Measurements from ENCODE around the gene ZSCAN20. TPM values are rescaled to one million over a fixed set of nuclear protein-coding genes. Genes with fewer than 3 reads are reported as not detected.

ZSCAN20 gene
- polyA plus RNA-seq, 1 donor from 2014 or later = 3.3 TPM

GRCh38 chr1:33433509-33434362, 38.7 kb upstream of the ZSCAN20 start:
- H3F3A ChIP-seq (ENCODE audit: insufficient read depth, low read length, poor library complexity, severe bottlenecking) = no peaks in the 10 kb centered on the region
- no peak overlapping the region for H3K4me2 ChIP-seq (ENCODE audit: low read length)
- no peaks in the 10 kb centered on the region for H3K36me3 ChIP-seq (ENCODE audit: insufficient read depth, low read length)
- H3K9me2 ChIP-seq (ENCODE audit: insufficient read depth, low read length) = no peaks in the 10 kb centered on the region
- no peaks in the 10 kb centered on the region for H3K27me3 ChIP-seq (ENCODE audit: insufficient read depth, low read depth, low read length)
- H4K20me1 ChIP-seq (ENCODE audit: insufficient read depth) = no peaks in the 10 kb centered on the region
- H3K9me3 ChIP-seq (ENCODE audit: low read length) = no peaks in the 10 kb centered on the region
- no peak overlapping the region for H2AFZ ChIP-seq (ENCODE audit: low read depth, low read length)
- peak; percentile 91 for TF ChIP-seq REST (IDR thresholded peaks at IDR 0.05; ENCODE audit: borderline replicate concordance)
- TF ChIP-seq SMC3 (conservative IDR thresholded peaks at IDR 0.05; ENCODE audit: poor library complexity) = no peak
- peaks cover 14% of the 10 kb centered on the region for H3K79me2 ChIP-seq (replicated peaks; ENCODE audit: insufficient read depth, low read length)
- H3K9ac ChIP-seq (ENCODE audit: low read length) = no peak overlapping the region
- no peak overlapping the region for H3K27ac ChIP-seq (ENCODE audit: low read length)
- no peak overlapping the region for H3K4me3 ChIP-seq (ENCODE audit: low read length)

GRCh38 chr1:33434363-33434750, 38.1 kb upstream of the ZSCAN20 start:
- Histone ChIP-seq H3K9me3 (ENCODE audit: low read length) (no peaks in the 10 kb centered on the region), H3K27ac (ENCODE audit: low read length) (no peak overlapping the region), H3K79me2 (replicated peaks; ENCODE audit: insufficient read depth, low read length) (peaks cover 8% of the 10 kb centered on the region), H3K4me3 (ENCODE audit: low read length) (no peak overlapping the region), H3K36me3 (ENCODE audit: insufficient read depth, low read length) (no peaks in the 10 kb centered on the region), H4K20me1 (ENCODE audit: insufficient read depth) (no peaks in the 10 kb centered on the region), H2AFZ (ENCODE audit: low read depth, low read length) (no peak overlapping the region), H3K4me2 (ENCODE audit: low read length) (no peak overlapping the region), H3K9ac (ENCODE audit: low read length) (no peak overlapping the region), H3K27me3 (ENCODE audit: insufficient read depth, low read depth, low read length) (no peaks in the 10 kb centered on the region), H3K9me2 (ENCODE audit: insufficient read depth, low read length) (no peaks in the 10 kb centered on the region), H3F3A (ENCODE audit: insufficient read depth, low read length, poor library complexity, severe bottlenecking) (no peaks in the 10 kb centered on the region)
- no peak for TF ChIP-seq TAF1 (IDR thresholded peaks at IDR 0.05; ENCODE audit: low read depth)
- no peak for TF ChIP-seq CTCF (IDR thresholded peaks at IDR 0.05; ENCODE audit: poor library complexity, severe bottlenecking)
- TF ChIP-seq SMC3 (conservative IDR thresholded peaks at IDR 0.05; ENCODE audit: poor library complexity) = no peak
- TF ChIP-seq EP300 (conservative IDR thresholded peaks at IDR 0.05; ENCODE audit: poor library complexity, severe bottlenecking) = no peak
- no peak for TF ChIP-seq POLR2AphosphoS5 (IDR thresholded peaks at IDR 0.05)
- no peak for TF ChIP-seq EZH2 (IDR thresholded peaks at IDR 0.05; ENCODE audit: borderline replicate concordance, insufficient read depth, low read length, poor library complexity, severe bottlenecking)
- no peak for TF ChIP-seq RAD21 (conservative IDR thresholded peaks at IDR 0.05)
- TF ChIP-seq MXI1 (conservative IDR thresholded peaks at IDR 0.05; ENCODE audit: poor library complexity, severe bottlenecking) = no peak
- TF ChIP-seq REST (IDR thresholded peaks at IDR 0.05; ENCODE audit: borderline replicate concordance) = no peak

Measured in neural cell (in vitro differentiated cells).